ENCODE measurements around the gene GOSR1.
"Not testable (repeated sequence)": the region's sequence is repeated elsewhere in the genome, so short reads cannot be mapped to it uniquely, and the experiment has no call there.

The GOSR1 gene

GRCh38 chr17:30570191-30570590 is 93.0 kb downstream of the GOSR1 start:
- no peak for ATAC-seq

GRCh38 chr17:30570596-30571265 is 93.5 kb downstream of the GOSR1 start:
- no peak for TF ChIP-seq RARB (CRISPR knock-in tag; IDR thresholded peaks at IDR 0.05)
- TF ChIP-seq ZFP3 (CRISPR knock-in tag; IDR thresholded peaks at IDR 0.05): no peak
- no peak for TF ChIP-seq CSDC2 (CRISPR knock-in tag; IDR thresholded peaks at IDR 0.05)
- TF ChIP-seq ESRRG (CRISPR knock-in tag; IDR thresholded peaks at IDR 0.05): no peak
- TF ChIP-seq CSRNP3 (CRISPR knock-in tag; IDR thresholded peaks at IDR 0.05): no peak
- no peak for TF ChIP-seq PATZ1 (CRISPR knock-in tag; IDR thresholded peaks at IDR 0.05; ENCODE audit: borderline replicate concordance)
- TF ChIP-seq CREB5 (CRISPR knock-in tag; IDR thresholded peaks at IDR 0.05; ENCODE audit: low read depth): no peak
- no peak for ATAC-seq

More at GRCh38 chr17:30570191-30570590, 93.0 kb downstream of the GOSR1 start:
- no peak for TF ChIP-seq OSR1 (CRISPR knock-in tag; IDR thresholded peaks at IDR 0.05)
- no peak for TF ChIP-seq ARNTL (CRISPR knock-in tag; IDR thresholded peaks at IDR 0.05; ENCODE audit: borderline replicate concordance, low read depth)
- TF ChIP-seq BACH2 (CRISPR knock-in tag; IDR thresholded peaks at IDR 0.05; ENCODE audit: borderline replicate concordance): no peak
- TF ChIP-seq ZNF70 (CRISPR knock-in tag; IDR thresholded peaks at IDR 0.05): no peak
- no peak for TF ChIP-seq GLIS3 (CRISPR knock-in tag; IDR thresholded peaks at IDR 0.05)
- no peak for TF ChIP-seq RARB (CRISPR knock-in tag; IDR thresholded peaks at IDR 0.05)
- TF ChIP-seq CSDC2 (CRISPR knock-in tag; IDR thresholded peaks at IDR 0.05): no peak
- no peak for TF ChIP-seq CREB5 (CRISPR knock-in tag; IDR thresholded peaks at IDR 0.05; ENCODE audit: low read depth)
- TF ChIP-seq TOX (CRISPR knock-in tag; IDR thresholded peaks at IDR 0.05; ENCODE audit: borderline replicate concordance): no peak
- TF ChIP-seq ISL1 (CRISPR knock-in tag; IDR thresholded peaks at IDR 0.05): no peak
- TF ChIP-seq ZFP30 (CRISPR knock-in tag; IDR thresholded peaks at IDR 0.05): no peak
- TF ChIP-seq ZC3H10 (CRISPR knock-in tag; IDR thresholded peaks at IDR 0.05): no peak
- TF ChIP-seq POU6F1 (CRISPR knock-in tag; IDR thresholded peaks at IDR 0.05; ENCODE audit: borderline replicate concordance, low read depth): no peak
- TF ChIP-seq CSRNP3 (CRISPR knock-in tag; IDR thresholded peaks at IDR 0.05): no peak
- no peak for TF ChIP-seq ZFP3 (CRISPR knock-in tag; IDR thresholded peaks at IDR 0.05)
- TF ChIP-seq TCF4 (CRISPR knock-in tag; IDR thresholded peaks at IDR 0.05; ENCODE audit: borderline replicate concordance): no peak
- no peak for TF ChIP-seq PPARA (CRISPR knock-in tag; IDR thresholded peaks at IDR 0.05; ENCODE audit: borderline replicate concordance)
- no peak for TF ChIP-seq ESRRG (CRISPR knock-in tag; IDR thresholded peaks at IDR 0.05)

- ATAC-seq: not testable (repeated sequence)
These were observed 94.2 kb downstream of the GOSR1 start for GRCh38 chr17:30571404-30571803.

Measured in SK-N-SH treated with all-trans-retinoic acid at 6 μM for 48 hours (cell line).